Transverse colon (tissue), 3 donors: Measurements from ENCODE around the gene SP2.
"Not testable (repeated sequence)": the region's sequence is repeated elsewhere in the genome, so short reads cannot be mapped to it uniquely, and the experiment has no call there.

ENCODE experiments used
- CTCF ChIP-seq, 5 experiments: fragments of 200-600 bp in 3 of 5; fragments of 450-650 bp in 2 of 5; sonication (generic) in 3 of 5; IDR thresholded peaks; 1 replicate in 2 of 5; 2 replicates in 3 of 5; pipeline ENCODE4 v1.5.1; 2016 to 2017; ENCODE audit warnings: antibody characterized with exemption in 5 of 5, inconsistent platforms in 3 of 5, mild to moderate bottlenecking in 2 of 5, moderate library complexity in 1 of 5
- EP300 ChIP-seq: sonication (generic); formaldehyde crosslinking; IDR thresholded peaks from one replicate; pipeline ENCODE4 v1.6.1; 2017; ENCODE audit warnings: antibody characterized with exemption, low read depth
- POLR2A ChIP-seq: fragments of 450-650 bp; IDR thresholded peaks from one replicate; pipeline ENCODE4 v1.6.1; 2016; ENCODE audit warnings: antibody characterized with exemption, mild to moderate bottlenecking, moderate library complexity

GRCh38 chr17:47919889-47920288 lies 23.9 kb downstream of the SP2 start:
- TF ChIP-seq POLR2A; CTCF (IDR thresholded peaks at IDR 0.05); EP300: not testable (repeated sequence)
